Endothelial cell (in vitro differentiated cells): ENCODE data around the gene DNER. TPM values are rescaled to one million over a fixed set of nuclear protein-coding genes. Genes with fewer than 3 reads are reported as not detected.

ENCODE experiments used
- DNase-seq: peaks from one replicate; pipeline ENCODE4 v3.0.0; 2021; ENCODE audit warnings: low spot score
- H3K27ac Mint-ChIP-seq: one replicate; pipeline ENCODE4 v1.8.0; 2021; ENCODE audit warnings: mixed read lengths, inconsistent platforms; ENCODE audit not compliant: unreplicated experiment
- H3K27me3 Mint-ChIP-seq: one replicate; pipeline ENCODE4 v1.8.0; 2021; ENCODE audit warnings: mild to moderate bottlenecking, moderate library complexity, mixed read lengths, inconsistent platforms; ENCODE audit not compliant: unreplicated experiment
- H3K36me3 Mint-ChIP-seq: one replicate; pipeline ENCODE4 v1.8.0; 2021; ENCODE audit warnings: mild to moderate bottlenecking, low read depth, mixed read lengths, inconsistent platforms; ENCODE audit not compliant: unreplicated experiment
- H3K4me1 Mint-ChIP-seq: one replicate; pipeline ENCODE4 v1.8.0; 2021; ENCODE audit warnings: mild to moderate bottlenecking, mixed read lengths, inconsistent platforms; ENCODE audit not compliant: unreplicated experiment
- H3K4me3 Mint-ChIP-seq: one replicate; pipeline ENCODE4 v1.8.0; 2021; ENCODE audit warnings: mild to moderate bottlenecking, mixed read lengths, inconsistent platforms; ENCODE audit not compliant: unreplicated experiment
- H3K9me3 Mint-ChIP-seq: one replicate; pipeline ENCODE4 v1.8.0; 2021; ENCODE audit warnings: mixed read lengths, inconsistent platforms; ENCODE audit not compliant: unreplicated experiment
- total RNA-seq: library from RNA; stranded (reverse); fragmentation: NEBNext Ultra II Directional; extraction: Animal tissue kit (Norgen Biotek cat#: 25700); gene quantifications from one replicate; pipeline ENCODE4 v1.2.1, GENCODE V29; 2021; ENCODE audit not compliant: unreplicated experiment
- TF ChIP-seq, protein P1 (sequence below): fragments of 200-600 bp; sonication (generic); IDR thresholded peaks from one replicate; pipeline ENCODE4 v1.5.0; 2021; ENCODE audit warnings: antibody characterized with exemption; ENCODE audit not compliant: unreplicated experiment

Gene DNER
- total RNA-seq, 1 donor from 2014 or later, result 0.15 TPM

DNA sequence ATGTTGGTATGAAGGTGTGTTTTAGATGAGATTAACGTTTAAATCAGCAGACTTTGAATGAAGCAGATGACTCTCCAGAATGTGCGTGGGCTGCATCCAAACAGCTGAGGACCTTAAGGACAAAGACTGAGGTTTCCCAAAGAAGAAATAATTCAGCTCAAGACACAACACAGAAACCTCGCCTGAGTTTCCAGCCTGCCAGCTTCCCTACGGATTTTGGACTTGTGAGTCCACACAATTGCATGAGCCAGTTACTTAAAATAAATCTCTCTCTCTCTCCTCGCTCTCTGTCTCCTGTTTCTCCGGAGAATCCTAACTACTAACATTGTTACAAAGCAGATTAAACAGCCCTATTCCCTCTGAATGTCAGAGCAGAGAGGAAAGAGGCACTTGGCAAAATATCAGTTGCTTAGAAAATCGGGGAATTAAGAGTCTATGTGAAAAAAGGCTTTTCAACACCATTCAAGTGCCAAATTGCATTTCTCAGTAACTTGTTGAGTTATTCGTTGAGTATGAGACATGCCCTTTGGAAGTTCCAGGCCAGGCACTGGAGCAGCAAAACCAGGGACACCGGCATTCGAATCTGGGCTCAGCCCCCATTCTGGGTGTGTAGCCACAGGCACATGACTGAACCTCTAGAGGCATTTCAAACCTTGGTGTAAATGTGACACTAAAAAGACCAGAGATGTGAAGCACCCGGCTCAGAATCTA, 268.7 kb downstream of the DNER start:
- H3K4me1 Mint-ChIP-seq, result peaks cover 10% of the 10 kb centered on the region
- no peaks in the 10 kb centered on the region for H3K36me3 Mint-ChIP-seq
- no peak overlapping the region for H3K27ac Mint-ChIP-seq
- DNase-seq, result no peak
- no peak overlapping the region for H3K4me3 Mint-ChIP-seq
- TF ChIP-seq, protein P1, sequence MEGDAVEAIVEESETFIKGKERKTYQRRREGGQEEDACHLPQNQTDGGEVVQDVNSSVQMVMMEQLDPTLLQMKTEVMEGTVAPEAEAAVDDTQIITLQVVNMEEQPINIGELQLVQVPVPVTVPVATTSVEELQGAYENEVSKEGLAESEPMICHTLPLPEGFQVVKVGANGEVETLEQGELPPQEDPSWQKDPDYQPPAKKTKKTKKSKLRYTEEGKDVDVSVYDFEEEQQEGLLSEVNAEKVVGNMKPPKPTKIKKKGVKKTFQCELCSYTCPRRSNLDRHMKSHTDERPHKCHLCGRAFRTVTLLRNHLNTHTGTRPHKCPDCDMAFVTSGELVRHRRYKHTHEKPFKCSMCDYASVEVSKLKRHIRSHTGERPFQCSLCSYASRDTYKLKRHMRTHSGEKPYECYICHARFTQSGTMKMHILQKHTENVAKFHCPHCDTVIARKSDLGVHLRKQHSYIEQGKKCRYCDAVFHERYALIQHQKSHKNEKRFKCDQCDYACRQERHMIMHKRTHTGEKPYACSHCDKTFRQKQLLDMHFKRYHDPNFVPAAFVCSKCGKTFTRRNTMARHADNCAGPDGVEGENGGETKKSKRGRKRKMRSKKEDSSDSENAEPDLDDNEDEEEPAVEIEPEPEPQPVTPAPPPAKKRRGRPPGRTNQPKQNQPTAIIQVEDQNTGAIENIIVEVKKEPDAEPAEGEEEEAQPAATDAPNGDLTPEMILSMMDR, result no peak
- no peaks in the 10 kb centered on the region for H3K9me3 Mint-ChIP-seq
- no peaks in the 10 kb centered on the region for H3K27me3 Mint-ChIP-seq

DNA sequence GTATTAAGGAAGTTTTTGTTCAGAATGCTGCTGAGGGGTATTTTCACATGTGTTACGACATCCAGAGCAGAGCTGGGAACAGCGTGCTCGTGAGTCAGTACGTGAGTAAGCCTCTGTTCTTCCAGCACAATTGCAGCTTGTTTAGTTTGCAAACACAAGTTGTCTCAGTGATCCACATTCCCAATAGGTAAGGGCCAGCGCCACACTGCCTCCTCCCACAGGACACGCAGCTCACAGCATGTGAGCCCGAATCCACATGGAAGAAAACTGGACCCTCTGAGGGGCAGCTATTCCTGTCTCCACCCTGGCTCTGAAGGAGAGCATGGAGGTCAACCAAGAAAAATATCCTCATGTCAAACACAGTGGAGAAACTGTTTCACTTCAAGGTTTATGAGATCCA, 269.3 kb downstream of the DNER start:
- no peaks in the 10 kb centered on the region for H3K9me3 Mint-ChIP-seq
- peaks cover 10% of the 10 kb centered on the region for H3K4me1 Mint-ChIP-seq
- DNase-seq, result no peak
- H3K4me3 Mint-ChIP-seq, result no peak overlapping the region
- H3K36me3 Mint-ChIP-seq, result no peaks in the 10 kb centered on the region
- no peaks in the 10 kb centered on the region for H3K27me3 Mint-ChIP-seq
- TF ChIP-seq, protein P1, result no peak
- H3K27ac Mint-ChIP-seq, result no peak overlapping the region

DNA sequence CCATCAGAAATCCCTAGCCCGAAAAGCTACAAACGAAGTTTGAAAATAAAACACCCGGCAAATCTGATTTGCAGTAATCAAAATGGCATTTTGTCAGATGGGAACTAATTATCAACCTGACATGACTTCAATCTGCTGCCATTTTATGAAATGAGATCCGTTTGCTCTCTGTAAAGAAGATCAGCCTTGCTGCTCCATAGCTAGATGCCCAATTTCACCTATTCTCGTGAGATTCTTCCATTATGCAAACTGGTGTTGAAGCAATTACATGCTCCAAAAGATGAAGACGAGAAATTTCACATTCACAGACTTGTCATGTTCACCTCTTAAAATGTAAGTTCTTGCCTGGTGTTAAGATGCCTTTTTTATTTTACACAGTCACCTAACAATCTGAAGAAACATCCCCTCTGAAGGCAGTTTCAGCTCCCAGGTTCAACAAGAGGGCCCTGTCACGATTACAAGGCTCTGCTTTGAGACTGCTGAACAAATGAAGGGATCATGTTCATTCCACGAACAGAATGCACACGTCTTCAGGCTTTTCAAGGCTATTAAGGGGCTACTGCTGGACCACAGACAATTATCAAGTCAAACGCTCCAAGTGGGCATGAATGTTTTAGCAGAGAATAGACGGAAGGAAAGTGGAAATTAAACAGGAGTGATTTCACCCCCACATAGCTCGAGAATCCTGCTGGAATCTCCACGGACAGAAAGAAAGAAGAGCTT, 270.6 kb downstream of the DNER start:
- no peak for DNase-seq
- peaks cover 10% of the 10 kb centered on the region for H3K4me1 Mint-ChIP-seq
- no peaks in the 10 kb centered on the region for H3K27me3 Mint-ChIP-seq
- no peaks in the 10 kb centered on the region for H3K9me3 Mint-ChIP-seq
- TF ChIP-seq, protein P1, result no peak
- H3K4me3 Mint-ChIP-seq, result no peak overlapping the region
- H3K27ac Mint-ChIP-seq, result no peak overlapping the region
- no peaks in the 10 kb centered on the region for H3K36me3 Mint-ChIP-seq

DNA sequence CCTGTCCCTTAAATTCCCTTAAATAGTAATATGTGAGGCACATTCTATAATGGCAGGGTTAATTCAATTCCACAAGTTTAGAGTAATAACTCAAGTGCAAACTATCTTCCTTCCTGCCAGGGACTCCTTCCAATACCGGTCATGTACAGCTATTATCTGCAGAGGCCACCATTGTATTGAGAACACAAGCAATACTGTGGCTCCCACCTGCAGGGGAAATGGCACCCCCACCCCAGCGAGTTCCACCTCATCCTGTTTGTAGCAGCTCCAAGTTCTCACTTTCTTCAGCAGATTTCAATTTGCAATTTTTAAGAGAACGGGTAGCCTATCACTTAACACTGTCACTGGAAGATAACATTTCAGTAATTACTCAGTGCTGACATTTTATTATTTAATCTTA, 271.2 kb downstream of the DNER start:
- Mint-ChIP-seq H3K4me3 (no peak overlapping the region), H3K36me3 (no peaks in the 10 kb centered on the region), H3K9me3 (no peaks in the 10 kb centered on the region), H3K27me3 (no peaks in the 10 kb centered on the region), H3K4me1 (peaks cover 10% of the 10 kb centered on the region), H3K27ac (no peak overlapping the region)
- TF ChIP-seq, protein P1, result no peak
- no peak for DNase-seq

DNA sequence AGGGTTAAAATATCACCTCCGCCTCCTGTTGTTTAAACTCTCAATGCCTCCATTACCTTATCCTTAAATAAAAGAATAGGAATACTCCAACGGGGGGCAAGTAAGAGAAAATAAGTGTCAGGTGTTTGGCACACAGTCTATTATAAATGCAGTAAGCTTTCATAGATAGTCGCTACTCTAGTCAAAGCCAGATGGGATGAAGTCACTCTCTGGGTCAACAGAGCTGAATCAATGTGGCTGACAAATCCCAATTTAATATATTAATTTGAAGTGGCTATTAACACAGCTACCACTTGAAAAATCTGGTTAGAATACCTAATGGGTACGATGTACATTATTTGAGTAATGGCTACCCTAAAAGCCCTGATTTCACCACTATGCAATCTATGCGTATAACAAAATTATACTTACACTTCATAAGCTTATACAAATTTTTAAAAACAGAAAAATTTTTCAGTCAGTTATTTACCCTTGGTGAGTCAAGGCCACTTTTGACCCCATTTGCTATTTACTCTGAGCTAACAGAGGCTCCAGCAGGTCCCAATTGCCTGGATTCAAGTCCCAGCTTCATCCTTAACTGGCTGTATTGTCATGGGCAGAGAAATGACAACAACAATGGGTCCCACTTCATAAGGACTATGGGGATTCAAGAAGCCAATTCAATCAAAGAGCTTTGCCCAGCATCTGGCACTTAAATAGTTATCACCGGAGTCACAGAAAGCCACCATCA, 275.8 kb downstream of the DNER start:
- TF ChIP-seq, protein P1, result no peak
- H3K27ac Mint-ChIP-seq, result no peak overlapping the region
- H3K4me3 Mint-ChIP-seq, result no peak overlapping the region
- no peaks in the 10 kb centered on the region for H3K9me3 Mint-ChIP-seq
- H3K4me1 Mint-ChIP-seq, result peaks cover 6% of the 10 kb centered on the region
- H3K36me3 Mint-ChIP-seq, result no peaks in the 10 kb centered on the region
- no peaks in the 10 kb centered on the region for H3K27me3 Mint-ChIP-seq
- no peak for DNase-seq
